Jurkat, Clone E6-1 (cell line): ENCODE measurements around the gene ZBTB8A.
"Not testable (repeated sequence)": the region's sequence is repeated elsewhere in the genome, so short reads cannot be mapped to it uniquely, and the experiment has no call there.

Source experiments
- DNase-seq: peaks from one replicate; pipeline ENCODE4 v3.0.0-alpha.2; 2011; ENCODE audit warnings: low read depth, low spot score
- H3K4me3 ChIP-seq: 2 replicates; pipeline ENCODE4 v1.5.1; 2011; ENCODE audit warnings: mild to moderate bottlenecking, low read length, control low read depth, moderate library complexity

Gene ZBTB8A

GRCh38 chr1:32611859-32612188, 72.6 kb downstream of the ZBTB8A start:
- no peak overlapping the region for H3K4me3 ChIP-seq
- no peak for DNase-seq

- no peak for DNase-seq
- H3K4me3 ChIP-seq: no peak overlapping the region
These were observed 73.1 kb downstream of the ZBTB8A start for GRCh38 chr1:32612189-32612881.

- H3K4me3 ChIP-seq: no peak overlapping the region
- no peak for DNase-seq
These were observed 74.2 kb downstream of the ZBTB8A start for GRCh38 chr1:32613472-32613871.

- DNase-seq: peak; percentile 46
- no peak overlapping the region for H3K4me3 ChIP-seq
These were observed 79.5 kb downstream of the ZBTB8A start for GRCh38 chr1:32618673-32619221.

- DNase-seq: peak; percentile 15
- H3K4me3 ChIP-seq: no peak overlapping the region
These were observed 80.7 kb downstream of the ZBTB8A start for GRCh38 chr1:32619701-32620485.

- no peak for DNase-seq
These were observed 83.0 kb downstream of the ZBTB8A start for GRCh38 chr1:32622205-32622604.

GRCh38 chr1:32622806-32623681, 83.8 kb downstream of the ZBTB8A start:
- H3K4me3 ChIP-seq: no peak overlapping the region; the same call in none of the 2 replicates
- DNase-seq: peak; percentile 91

More at GRCh38 chr1:32622205-32622604, 83.0 kb downstream of the ZBTB8A start:
- no peak overlapping the region for H3K4me3 ChIP-seq

GRCh38 chr1:32623775-32624174, 84.5 kb downstream of the ZBTB8A start:
- peak; percentile 57 for DNase-seq
- H3K4me3 ChIP-seq: no peak overlapping the region

- no peak for DNase-seq
- no peak overlapping the region for H3K4me3 ChIP-seq
These were observed 86.9 kb downstream of the ZBTB8A start for GRCh38 chr1:32626176-32626575.

- DNase-seq: peak; percentile 70
- no peak overlapping the region for H3K4me3 ChIP-seq
These were observed 88.5 kb downstream of the ZBTB8A start for GRCh38 chr1:32627596-32628162.

- DNase-seq, H3K4me3 ChIP-seq: not testable (repeated sequence)
These were observed 90.9 kb downstream of the ZBTB8A start for GRCh38 chr1:32630173-32630572.

GRCh38 chr1:32632829-32633228, 93.6 kb downstream of the ZBTB8A start:
- no peak for DNase-seq
- H3K4me3 ChIP-seq: no peak overlapping the region

GRCh38 chr1:32635508-32636277, 96.5 kb downstream of the ZBTB8A start:
- DNase-seq: no peak
- no peak overlapping the region for H3K4me3 ChIP-seq

GRCh38 chr1:32636914-32637645, 97.9 kb downstream of the ZBTB8A start:
- no peak for DNase-seq
- no peak overlapping the region for H3K4me3 ChIP-seq

GRCh38 chr1:32639489-32640075, 100.4 kb downstream of the ZBTB8A start:
- no peak overlapping the region for H3K4me3 ChIP-seq
- DNase-seq: no peak

- not testable (repeated sequence) for DNase-seq, H3K4me3 ChIP-seq
These were observed 103.1 kb downstream of the ZBTB8A start for GRCh38 chr1:32642292-32642827.

- DNase-seq: no peak
- H3K4me3 ChIP-seq: no peak overlapping the region
These were observed 105.2 kb downstream of the ZBTB8A start for GRCh38 chr1:32644426-32644825.
